ENCODE results near the gene GMEB2.
"Not testable (repeated sequence)": the region's sequence is repeated elsewhere in the genome, so short reads cannot be mapped to it uniquely, and the experiment has no call there.

GMEB2 gene

GRCh38 chr20:63642527-63643247, 15.8 kb upstream of the GMEB2 start:
- Histone ChIP-seq H3K27ac (ENCODE audit: low read length) (no peak overlapping the region), H3K4me3 (ENCODE audit: low read length) (peak overlapping the region; percentile 76), H3K9ac (ENCODE audit: low read depth, low read length) (peak overlapping the region; percentile 66; the same call in 1 of the 2 replicates), H3K36me3 (ENCODE audit: insufficient read depth, low read depth, low read length) (no peaks in the 10 kb centered on the region), H3K4me1 (ENCODE audit: insufficient read depth, low read length) (no peaks in the 10 kb centered on the region), H3K9me3 (ENCODE audit: insufficient read depth, low read depth, low read length) (no peaks in the 10 kb centered on the region), H3K27me3 (ENCODE audit: insufficient read depth, low read length) (no peaks in the 10 kb centered on the region)

- H3K27ac ChIP-seq (ENCODE audit: low read length) = no peak overlapping the region
- H3K36me3 ChIP-seq (ENCODE audit: insufficient read depth, low read depth, low read length) = no peaks in the 10 kb centered on the region
- peak overlapping the region; percentile 66; the same call in 1 of the 2 replicates for H3K9ac ChIP-seq (ENCODE audit: low read depth, low read length)
- H3K9me3 ChIP-seq (ENCODE audit: insufficient read depth, low read depth, low read length) = no peaks in the 10 kb centered on the region
- H3K4me1 ChIP-seq (ENCODE audit: insufficient read depth, low read length) = no peaks in the 10 kb centered on the region
- peak overlapping the region; percentile 76; the same call in 1 of the 2 replicates for H3K4me3 ChIP-seq (ENCODE audit: low read length)
- H3K27me3 ChIP-seq (ENCODE audit: insufficient read depth, low read length) = no peaks in the 10 kb centered on the region
These were observed 15.1 kb upstream of the GMEB2 start for GRCh38 chr20:63641792-63642523.

- Histone ChIP-seq H3K27me3 (ENCODE audit: insufficient read depth, low read length) (no peaks in the 10 kb centered on the region), H3K27ac (ENCODE audit: low read length) (no peak overlapping the region), H3K36me3 (ENCODE audit: insufficient read depth, low read depth, low read length) (no peaks in the 10 kb centered on the region), H3K4me3 (ENCODE audit: low read length) (peak overlapping the region; percentile 57; the same call in 1 of the 2 replicates), H3K4me1 (ENCODE audit: insufficient read depth, low read length) (no peaks in the 10 kb centered on the region), H3K9ac (ENCODE audit: low read depth, low read length) (no peak overlapping the region), H3K9me3 (ENCODE audit: insufficient read depth, low read depth, low read length) (no peaks in the 10 kb centered on the region)
These were observed 14.4 kb upstream of the GMEB2 start for GRCh38 chr20:63641146-63641791.

GRCh38 chr20:63640686-63641085, 13.8 kb upstream of the GMEB2 start:
- H3K4me1 ChIP-seq (ENCODE audit: insufficient read depth, low read length); H3K36me3 ChIP-seq (ENCODE audit: insufficient read depth, low read depth, low read length); H3K27me3 ChIP-seq (ENCODE audit: insufficient read depth, low read length); H3K27ac ChIP-seq (ENCODE audit: low read length); H3K4me3 ChIP-seq (ENCODE audit: low read length); H3K9ac ChIP-seq (ENCODE audit: low read depth, low read length); H3K9me3 ChIP-seq (ENCODE audit: insufficient read depth, low read depth, low read length): not testable (repeated sequence)

- H3K9ac ChIP-seq (ENCODE audit: low read depth, low read length) = no peak overlapping the region
- no peaks in the 10 kb centered on the region for H3K36me3 ChIP-seq (ENCODE audit: insufficient read depth, low read depth, low read length)
- no peak overlapping the region for H3K27ac ChIP-seq (ENCODE audit: low read length)
- no peaks in the 10 kb centered on the region for H3K27me3 ChIP-seq (ENCODE audit: insufficient read depth, low read length)
- no peaks in the 10 kb centered on the region for H3K4me1 ChIP-seq (ENCODE audit: insufficient read depth, low read length)
- H3K4me3 ChIP-seq (ENCODE audit: low read length) = no peak overlapping the region
- H3K9me3 ChIP-seq (ENCODE audit: insufficient read depth, low read depth, low read length) = no peaks in the 10 kb centered on the region
These were observed 13.2 kb upstream of the GMEB2 start for GRCh38 chr20:63640086-63640485.

GRCh38 chr20:63639093-63639975, 12.4 kb upstream of the GMEB2 start:
- Histone ChIP-seq H3K27ac (ENCODE audit: low read length) (no peak overlapping the region), H3K9ac (ENCODE audit: low read depth, low read length) (no peak overlapping the region), H3K9me3 (ENCODE audit: insufficient read depth, low read depth, low read length) (no peaks in the 10 kb centered on the region), H3K27me3 (ENCODE audit: insufficient read depth, low read length) (no peaks in the 10 kb centered on the region), H3K4me1 (ENCODE audit: insufficient read depth, low read length) (no peaks in the 10 kb centered on the region), H3K36me3 (ENCODE audit: insufficient read depth, low read depth, low read length) (no peaks in the 10 kb centered on the region), H3K4me3 (ENCODE audit: low read length) (no peak overlapping the region)

- Histone ChIP-seq H3K4me1 (ENCODE audit: insufficient read depth, low read length) (no peaks in the 10 kb centered on the region), H3K27ac (ENCODE audit: low read length) (no peak overlapping the region), H3K4me3 (ENCODE audit: low read length) (no peak overlapping the region), H3K27me3 (ENCODE audit: insufficient read depth, low read length) (no peaks in the 10 kb centered on the region), H3K9me3 (ENCODE audit: insufficient read depth, low read depth, low read length) (no peaks in the 10 kb centered on the region), H3K36me3 (ENCODE audit: insufficient read depth, low read depth, low read length) (no peaks in the 10 kb centered on the region), H3K9ac (ENCODE audit: low read depth, low read length) (no peak overlapping the region)
These were observed 10.1 kb upstream of the GMEB2 start for GRCh38 chr20:63636752-63637628.

DNA sequence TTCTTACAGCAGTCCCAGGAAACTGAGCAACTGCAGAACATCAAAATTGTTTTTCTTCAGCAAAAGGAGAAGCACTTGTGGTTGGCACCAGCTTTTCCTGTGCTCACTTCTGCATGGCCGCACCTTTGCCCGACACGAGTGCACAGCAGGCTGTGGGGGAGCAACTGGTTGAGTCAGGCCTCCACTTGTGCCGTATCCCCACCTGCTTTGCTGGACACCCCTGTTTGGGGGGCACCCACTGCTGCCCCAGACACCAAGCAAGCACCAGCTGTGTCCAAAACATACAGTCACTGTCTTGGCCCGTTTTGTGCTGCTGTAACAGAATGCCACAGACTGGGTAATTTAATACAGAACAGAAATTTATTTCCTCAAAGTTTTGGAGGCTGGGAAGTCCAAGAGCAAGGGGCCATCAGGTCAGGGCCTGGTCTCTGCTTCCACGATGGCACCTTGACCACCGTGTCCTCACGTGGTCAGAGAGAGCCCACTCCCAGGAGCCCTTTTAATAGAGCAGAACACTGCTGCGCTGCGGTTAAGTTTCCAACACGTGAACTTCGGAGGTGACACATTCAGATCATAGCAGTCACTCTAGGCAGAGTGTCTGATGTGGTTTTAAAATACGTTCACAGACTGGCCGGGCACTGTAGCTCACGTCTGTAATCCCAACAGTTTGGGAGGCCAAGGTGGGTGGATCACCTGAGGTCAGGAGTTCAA, 8.7 kb upstream of the GMEB2 start:
- H3K4me3 ChIP-seq (ENCODE audit: low read length) = no peak overlapping the region

DNA sequence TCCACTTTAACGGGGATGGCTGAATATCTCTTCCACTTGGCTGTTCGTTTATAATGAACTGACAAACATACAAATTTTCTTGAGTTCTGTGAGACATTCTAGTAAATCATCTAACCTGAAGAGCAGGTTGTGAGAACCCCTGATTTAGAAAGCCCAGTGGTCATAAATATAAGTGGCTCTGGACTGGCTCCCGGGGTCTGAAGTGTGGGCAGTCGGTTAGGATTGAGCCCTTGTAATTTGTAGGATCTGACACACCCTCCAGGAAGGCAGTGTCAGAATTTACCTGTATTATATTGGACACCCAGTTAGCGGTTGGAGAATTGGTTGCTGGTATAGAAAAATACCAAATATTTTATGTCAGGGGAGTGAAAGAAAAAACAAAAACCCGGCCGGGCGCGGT, 6.8 kb upstream of the GMEB2 start:
- no peaks in the 10 kb centered on the region for H3K9me3 ChIP-seq (ENCODE audit: insufficient read depth, low read depth, low read length)
- H3K9ac ChIP-seq (ENCODE audit: low read depth, low read length) = no peak overlapping the region
- H3K27ac ChIP-seq (ENCODE audit: low read length) = no peak overlapping the region
- H3K4me1 ChIP-seq (ENCODE audit: insufficient read depth, low read length) = no peaks in the 10 kb centered on the region
- H3K27me3 ChIP-seq (ENCODE audit: insufficient read depth, low read length) = no peaks in the 10 kb centered on the region
- no peak overlapping the region for H3K4me3 ChIP-seq (ENCODE audit: low read length)
- H3K36me3 ChIP-seq (ENCODE audit: insufficient read depth, low read depth, low read length) = no peaks in the 10 kb centered on the region

More for the DNA sequence above, 8.7 kb upstream of the GMEB2 start:
- Histone ChIP-seq H3K9ac (ENCODE audit: low read depth, low read length) (no peak overlapping the region), H3K27me3 (ENCODE audit: insufficient read depth, low read length) (no peaks in the 10 kb centered on the region), H3K4me1 (ENCODE audit: insufficient read depth, low read length) (no peaks in the 10 kb centered on the region), H3K36me3 (ENCODE audit: insufficient read depth, low read depth, low read length) (no peaks in the 10 kb centered on the region), H3K27ac (ENCODE audit: low read length) (no peak overlapping the region), H3K9me3 (ENCODE audit: insufficient read depth, low read depth, low read length) (no peaks in the 10 kb centered on the region)

DNA sequence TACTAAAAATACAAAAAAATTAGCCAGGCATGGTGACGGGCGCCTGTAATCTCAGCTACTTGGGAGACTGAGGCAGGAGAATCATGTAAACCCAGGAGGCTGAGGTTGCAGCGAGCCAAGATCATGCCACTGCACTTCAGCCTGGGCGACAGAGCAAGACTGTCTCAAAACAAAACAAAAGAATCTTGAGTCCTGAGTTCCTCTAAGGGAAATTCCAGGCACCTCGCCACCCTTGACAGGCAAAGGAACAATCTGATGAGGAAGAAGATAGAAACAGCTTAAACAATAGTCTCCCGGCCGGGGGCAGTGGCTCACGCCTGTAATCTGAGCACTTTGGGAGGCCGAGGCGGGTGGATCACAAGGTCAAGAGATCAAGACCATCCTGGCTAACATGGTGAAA, 4.5 kb upstream of the GMEB2 start:
- H3K4me1 ChIP-seq (ENCODE audit: insufficient read depth, low read length); H3K9me3 ChIP-seq (ENCODE audit: insufficient read depth, low read depth, low read length); H3K27ac ChIP-seq (ENCODE audit: low read length); H3K36me3 ChIP-seq (ENCODE audit: insufficient read depth, low read depth, low read length); H3K9ac ChIP-seq (ENCODE audit: low read depth, low read length); H3K27me3 ChIP-seq (ENCODE audit: insufficient read depth, low read length); H3K4me3 ChIP-seq (ENCODE audit: low read length): not testable (repeated sequence)
